GM23338 (cell line): ENCODE data around the gene ARHGEF19. TPM values are rescaled to one million over a fixed set of nuclear protein-coding genes. Genes with fewer than 3 reads are reported as not detected.

Experiments
- ATAC-seq: fragments of 200-7000 bp; cut with Tn5 transposase; 3 replicates; pipeline ENCODE4 v1.9.1; 2020
- DNase-seq: peaks from one replicate; pipeline ENCODE4 v3.0.0-alpha.2; 2015; ENCODE audit warnings: low spot score
- H2AFZ ChIP-seq: fragments of 200-600 bp; sonication (generic); 2 replicates; pipeline ENCODE4 v1.8.0; 2016; ENCODE audit warnings: antibody characterized with exemption, mild to moderate bottlenecking, moderate library complexity
- H3F3A ChIP-seq: fragments of 200-600 bp; sonication (generic); replicated peaks from 2 replicates; pipeline ENCODE4 v1.8.0; 2017; ENCODE audit warnings: antibody characterized with exemption, mixed run types, low read depth
- H3K27ac ChIP-seq: fragments of 200-600 bp; sonication (generic); 2 replicates; pipeline ENCODE4 v1.6.1; 2016; ENCODE audit warnings: low read depth
- H3K27me3 ChIP-seq: fragments of 200-600 bp; sonication (generic); 2 replicates; pipeline ENCODE4 v1.8.0; 2016; ENCODE audit warnings: mild to moderate bottlenecking, mixed run types, moderate library complexity; ENCODE audit not compliant: insufficient read depth
- H3K36me3 ChIP-seq: fragments of 200-600 bp; sonication (generic); 2 replicates; pipeline ENCODE4 v1.8.0; 2016; ENCODE audit warnings: mild to moderate bottlenecking; ENCODE audit not compliant: insufficient read depth
- H3K4me1 ChIP-seq: fragments of 200-600 bp; sonication (generic); 2 replicates; pipeline ENCODE4 v1.8.0; 2016; ENCODE audit warnings: mild to moderate bottlenecking, moderate library complexity; ENCODE audit not compliant: insufficient read depth
- H3K4me2 ChIP-seq: fragments of 200-600 bp; sonication (generic); 2 replicates; pipeline ENCODE4 v1.7.1; 2017; ENCODE audit warnings: mixed run types
- H3K4me3 ChIP-seq: fragments of 200-600 bp; sonication (generic); 2 replicates; pipeline ENCODE4 v1.6.1; 2016; ENCODE audit warnings: mixed run types
- H3K79me2 ChIP-seq: fragments of 200-600 bp; sonication (generic); replicated peaks from 2 replicates; pipeline ENCODE4 v1.8.0; 2017; ENCODE audit warnings: mild to moderate bottlenecking; ENCODE audit not compliant: insufficient read depth
- H3K9me2 ChIP-seq: fragments of 200-600 bp; sonication (generic); 2 replicates; pipeline ENCODE4 v1.8.0; 2017; ENCODE audit not compliant: insufficient read depth
- H4K20me1 ChIP-seq: fragments of 200-600 bp; sonication (generic); replicated peaks from 2 replicates; pipeline ENCODE4 v1.8.0; 2017; ENCODE audit warnings: mild to moderate bottlenecking; ENCODE audit not compliant: insufficient read depth
- H3K27ac Mint-ChIP-seq: 2 replicates; pipeline ENCODE4 v1.8.0; 2020; ENCODE audit warnings: inconsistent platforms, mild to moderate bottlenecking, moderate library complexity, mixed read lengths
- H3K27me3 Mint-ChIP-seq: 3 replicates; pipeline ENCODE4 v1.8.0; 2022; ENCODE audit warnings: low read depth, mild to moderate bottlenecking, moderate library complexity, mixed read lengths, inconsistent platforms; ENCODE audit not compliant: insufficient read depth, poor library complexity
- H3K36me3 Mint-ChIP-seq: 3 replicates; pipeline ENCODE4 v1.8.0; 2021; ENCODE audit warnings: low read depth, mild to moderate bottlenecking, inconsistent platforms, moderate library complexity, mixed read lengths
- H3K4me1 Mint-ChIP-seq: 3 replicates; pipeline ENCODE4 v1.8.0; 2020; ENCODE audit warnings: mild to moderate bottlenecking, inconsistent platforms, mixed read lengths
- H3K4me3 Mint-ChIP-seq: 3 replicates; pipeline ENCODE4 v1.8.0; 2021; ENCODE audit warnings: moderate library complexity, mild to moderate bottlenecking, inconsistent platforms, mixed read lengths
- H3K9me3 Mint-ChIP-seq: 3 replicates; pipeline ENCODE4 v1.8.0; 2020; ENCODE audit warnings: moderate library complexity, mild to moderate bottlenecking, inconsistent platforms, mixed read lengths
- EZH2 ChIP-seq: fragments of 200-600 bp; sonication (generic); IDR thresholded peaks from one replicate; pipeline ENCODE4 v1.8.0; 2017; ENCODE audit warnings: antibody characterized with exemption, mild to moderate bottlenecking, low read depth; ENCODE audit not compliant: unreplicated experiment
- EZH2phosphoT487 ChIP-seq: fragments of 200-600 bp; sonication (generic); IDR thresholded peaks from one replicate; pipeline ENCODE4 v1.8.1; 2018; ENCODE audit warnings: antibody characterized with exemption; ENCODE audit not compliant: unreplicated experiment
- POLR2AphosphoS5 ChIP-seq: IDR thresholded peaks from 2 replicates; pipeline ENCODE4 v1.6.1; 2016; ENCODE audit warnings: antibody characterized with exemption, low read depth
- ZNF331 ChIP-seq: fragments of 250-450 bp; sonication (Bioruptor Pico); IDR thresholded peaks from 2 replicates; pipeline ENCODE4 v1.5.0; 2020; ENCODE audit warnings: low read depth, mild to moderate bottlenecking, moderate library complexity
- polyA plus RNA-seq: library from polyadenylated mRNA; unstranded; fragments of >200 nt; fragmentation: Nextera tagmentation; extraction: Ambion mirVana; gene quantifications from 2 replicates; pipeline ENCODE4 v1.2.1, GENCODE V29; 2016
- total RNA-seq: library from RNA; depleted of rRNA; stranded (reverse); fragments of >200 nt; shearing (Covaris generic); gene quantifications from 2 replicates; pipeline ENCODE4 v1.2.3, GENCODE V29; 2014
- TF ChIP-seq, protein P1 (sequence below): IDR thresholded peaks from one replicate; pipeline ENCODE4 v1.6.1; 2018; ENCODE audit warnings: antibody characterized with exemption; ENCODE audit not compliant: unreplicated experiment
- TF ChIP-seq, protein P2 (sequence below): IDR thresholded peaks from 2 replicates; pipeline ENCODE4 v1.6.1; 2016; ENCODE audit warnings: antibody characterized with exemption
- TF ChIP-seq, protein P3 (sequence below), 2 experiments: fragments of 200-600 bp in 1 of 2; sonication (generic) in 1 of 2; conservative IDR thresholded peaks; 2 replicates each; pipeline versions ENCODE4 v1.5.1 to v1.6.1; 2016 to 2017; ENCODE audit warnings: antibody characterized with exemption in 2 of 2, low read depth in 2 of 2, mild to moderate bottlenecking in 2 of 2, moderate library complexity in 1 of 2
- TF ChIP-seq, protein P4 (sequence below): fragments of 250-450 bp; sonication (Bioruptor Pico); IDR thresholded peaks from 2 replicates; pipeline ENCODE4 v1.5.0; 2020; ENCODE audit warnings: mild to moderate bottlenecking, moderate library complexity

Gene ARHGEF19
- total and polyA plus RNA-seq, 2 experiments from 2014 or later, result 19.5 to 46.4 TPM

DNA sequence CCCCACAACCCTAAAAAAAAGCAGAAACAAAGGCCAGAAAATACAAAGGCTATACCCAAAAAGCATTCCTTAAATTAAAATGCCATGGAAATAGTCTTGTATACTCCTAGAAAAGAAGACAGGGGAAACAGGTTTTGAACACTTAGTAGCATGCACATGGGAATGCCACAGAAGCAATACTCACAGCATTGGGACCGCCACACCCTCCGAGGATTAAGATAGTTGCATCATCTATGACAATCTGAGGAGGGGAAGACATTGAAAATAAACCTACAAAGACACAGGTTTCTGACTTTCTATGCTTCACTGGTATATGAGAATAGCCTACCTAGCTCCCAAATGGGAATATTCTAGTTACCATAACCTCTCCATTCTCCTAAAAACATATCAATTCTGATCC is 40.5 kb upstream of the ARHGEF19 start:
- Histone ChIP-seq H3K27ac (no peak overlapping the region), H3K9me2 (no peaks in the 10 kb centered on the region), H3K36me3 (peaks cover 8% of the 10 kb centered on the region; the same call in 1 of the 2 replicates), H4K20me1 (peaks cover 12% of the 10 kb centered on the region), H3F3A (peaks cover 3% of the 10 kb centered on the region; the same call in 1 of the 2 replicates), H3K4me2 (no peak overlapping the region), H3K79me2 (no peaks in the 10 kb centered on the region), H3K4me1 (no peaks in the 10 kb centered on the region; the same call in 1 of the 2 replicates), H3K27me3 (no peaks in the 10 kb centered on the region), H3K4me3 (no peak overlapping the region), H2AFZ (no peak overlapping the region)
- Mint-ChIP-seq H3K4me3 (no peak overlapping the region), H3K4me1 (peaks cover 12% of the 10 kb centered on the region; the same call in 2 of the 3 replicates), H3K36me3 (peaks cover 8% of the 10 kb centered on the region; the same call in 2 of the 3 replicates), H3K27ac (no peak overlapping the region), H3K9me3 (no peaks in the 10 kb centered on the region), H3K27me3 (no peaks in the 10 kb centered on the region)
- no peak for ATAC-seq
- no peak for DNase-seq
- TF ChIP-seq, protein P1, sequence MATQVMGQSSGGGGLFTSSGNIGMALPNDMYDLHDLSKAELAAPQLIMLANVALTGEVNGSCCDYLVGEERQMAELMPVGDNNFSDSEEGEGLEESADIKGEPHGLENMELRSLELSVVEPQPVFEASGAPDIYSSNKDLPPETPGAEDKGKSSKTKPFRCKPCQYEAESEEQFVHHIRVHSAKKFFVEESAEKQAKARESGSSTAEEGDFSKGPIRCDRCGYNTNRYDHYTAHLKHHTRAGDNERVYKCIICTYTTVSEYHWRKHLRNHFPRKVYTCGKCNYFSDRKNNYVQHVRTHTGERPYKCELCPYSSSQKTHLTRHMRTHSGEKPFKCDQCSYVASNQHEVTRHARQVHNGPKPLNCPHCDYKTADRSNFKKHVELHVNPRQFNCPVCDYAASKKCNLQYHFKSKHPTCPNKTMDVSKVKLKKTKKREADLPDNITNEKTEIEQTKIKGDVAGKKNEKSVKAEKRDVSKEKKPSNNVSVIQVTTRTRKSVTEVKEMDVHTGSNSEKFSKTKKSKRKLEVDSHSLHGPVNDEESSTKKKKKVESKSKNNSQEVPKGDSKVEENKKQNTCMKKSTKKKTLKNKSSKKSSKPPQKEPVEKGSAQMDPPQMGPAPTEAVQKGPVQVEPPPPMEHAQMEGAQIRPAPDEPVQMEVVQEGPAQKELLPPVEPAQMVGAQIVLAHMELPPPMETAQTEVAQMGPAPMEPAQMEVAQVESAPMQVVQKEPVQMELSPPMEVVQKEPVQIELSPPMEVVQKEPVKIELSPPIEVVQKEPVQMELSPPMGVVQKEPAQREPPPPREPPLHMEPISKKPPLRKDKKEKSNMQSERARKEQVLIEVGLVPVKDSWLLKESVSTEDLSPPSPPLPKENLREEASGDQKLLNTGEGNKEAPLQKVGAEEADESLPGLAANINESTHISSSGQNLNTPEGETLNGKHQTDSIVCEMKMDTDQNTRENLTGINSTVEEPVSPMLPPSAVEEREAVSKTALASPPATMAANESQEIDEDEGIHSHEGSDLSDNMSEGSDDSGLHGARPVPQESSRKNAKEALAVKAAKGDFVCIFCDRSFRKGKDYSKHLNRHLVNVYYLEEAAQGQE, result no peak
- TF ChIP-seq EZH2phosphoT487 (no peak), EZH2 (no peak), ZNF331 (CRISPR knock-in tag) (no peak), POLR2AphosphoS5 (no peak)
- TF ChIP-seq, protein P2, sequence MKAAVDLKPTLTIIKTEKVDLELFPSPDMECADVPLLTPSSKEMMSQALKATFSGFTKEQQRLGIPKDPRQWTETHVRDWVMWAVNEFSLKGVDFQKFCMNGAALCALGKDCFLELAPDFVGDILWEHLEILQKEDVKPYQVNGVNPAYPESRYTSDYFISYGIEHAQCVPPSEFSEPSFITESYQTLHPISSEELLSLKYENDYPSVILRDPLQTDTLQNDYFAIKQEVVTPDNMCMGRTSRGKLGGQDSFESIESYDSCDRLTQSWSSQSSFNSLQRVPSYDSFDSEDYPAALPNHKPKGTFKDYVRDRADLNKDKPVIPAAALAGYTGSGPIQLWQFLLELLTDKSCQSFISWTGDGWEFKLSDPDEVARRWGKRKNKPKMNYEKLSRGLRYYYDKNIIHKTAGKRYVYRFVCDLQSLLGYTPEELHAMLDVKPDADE, result no peak
- TF ChIP-seq, protein P3, sequence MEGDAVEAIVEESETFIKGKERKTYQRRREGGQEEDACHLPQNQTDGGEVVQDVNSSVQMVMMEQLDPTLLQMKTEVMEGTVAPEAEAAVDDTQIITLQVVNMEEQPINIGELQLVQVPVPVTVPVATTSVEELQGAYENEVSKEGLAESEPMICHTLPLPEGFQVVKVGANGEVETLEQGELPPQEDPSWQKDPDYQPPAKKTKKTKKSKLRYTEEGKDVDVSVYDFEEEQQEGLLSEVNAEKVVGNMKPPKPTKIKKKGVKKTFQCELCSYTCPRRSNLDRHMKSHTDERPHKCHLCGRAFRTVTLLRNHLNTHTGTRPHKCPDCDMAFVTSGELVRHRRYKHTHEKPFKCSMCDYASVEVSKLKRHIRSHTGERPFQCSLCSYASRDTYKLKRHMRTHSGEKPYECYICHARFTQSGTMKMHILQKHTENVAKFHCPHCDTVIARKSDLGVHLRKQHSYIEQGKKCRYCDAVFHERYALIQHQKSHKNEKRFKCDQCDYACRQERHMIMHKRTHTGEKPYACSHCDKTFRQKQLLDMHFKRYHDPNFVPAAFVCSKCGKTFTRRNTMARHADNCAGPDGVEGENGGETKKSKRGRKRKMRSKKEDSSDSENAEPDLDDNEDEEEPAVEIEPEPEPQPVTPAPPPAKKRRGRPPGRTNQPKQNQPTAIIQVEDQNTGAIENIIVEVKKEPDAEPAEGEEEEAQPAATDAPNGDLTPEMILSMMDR (conservative IDR thresholded peaks at IDR 0.05; ENCODE audit: low read depth in 2 of 2), result no peak

DNA sequence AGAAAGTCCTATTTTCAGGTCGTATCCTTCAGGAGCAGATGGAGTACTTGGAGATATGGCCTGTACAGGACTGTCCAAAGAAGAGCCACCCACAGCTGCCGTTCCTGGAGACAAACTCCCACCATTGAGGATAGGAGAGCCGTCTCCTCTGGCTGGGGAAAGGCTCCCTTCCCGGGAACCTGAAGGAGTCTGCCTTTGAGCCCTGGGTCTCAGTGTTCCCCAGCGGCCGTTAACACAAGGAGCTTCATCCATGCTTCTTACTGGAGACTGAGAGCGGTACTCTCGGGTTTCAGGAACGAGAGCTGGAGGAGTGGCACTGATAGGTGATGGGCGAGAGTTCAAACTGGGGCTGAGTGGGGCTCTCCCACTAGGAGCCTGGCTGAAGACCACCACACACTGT is 38.9 kb upstream of the ARHGEF19 start:
- H3K9me3 Mint-ChIP-seq, result no peaks in the 10 kb centered on the region
- Histone ChIP-seq H3F3A (peaks cover 6% of the 10 kb centered on the region; the same call in 1 of the 2 replicates), H3K4me3 (no peak overlapping the region), H3K4me1 (no peaks in the 10 kb centered on the region), H3K27ac (no peak overlapping the region), H3K79me2 (no peaks in the 10 kb centered on the region), H2AFZ (no peak overlapping the region), H4K20me1 (peaks cover 5% of the 10 kb centered on the region), H3K36me3 (peaks cover 8% of the 10 kb centered on the region; the same call in 1 of the 2 replicates), H3K9me2 (no peaks in the 10 kb centered on the region), H3K4me2 (no peak overlapping the region), H3K27me3 (no peaks in the 10 kb centered on the region)
- H3K36me3 Mint-ChIP-seq, result peaks cover 8% of the 10 kb centered on the region
- peaks cover under 1% of the 10 kb centered on the region; the same call in 1 of the 3 replicates for H3K4me1 Mint-ChIP-seq
- H3K27ac Mint-ChIP-seq, result no peak overlapping the region
- H3K4me3 Mint-ChIP-seq, result no peak overlapping the region
- no peak for ATAC-seq
- no peaks in the 10 kb centered on the region for H3K27me3 Mint-ChIP-seq
- no peak for DNase-seq
- TF ChIP-seq, protein P4, sequence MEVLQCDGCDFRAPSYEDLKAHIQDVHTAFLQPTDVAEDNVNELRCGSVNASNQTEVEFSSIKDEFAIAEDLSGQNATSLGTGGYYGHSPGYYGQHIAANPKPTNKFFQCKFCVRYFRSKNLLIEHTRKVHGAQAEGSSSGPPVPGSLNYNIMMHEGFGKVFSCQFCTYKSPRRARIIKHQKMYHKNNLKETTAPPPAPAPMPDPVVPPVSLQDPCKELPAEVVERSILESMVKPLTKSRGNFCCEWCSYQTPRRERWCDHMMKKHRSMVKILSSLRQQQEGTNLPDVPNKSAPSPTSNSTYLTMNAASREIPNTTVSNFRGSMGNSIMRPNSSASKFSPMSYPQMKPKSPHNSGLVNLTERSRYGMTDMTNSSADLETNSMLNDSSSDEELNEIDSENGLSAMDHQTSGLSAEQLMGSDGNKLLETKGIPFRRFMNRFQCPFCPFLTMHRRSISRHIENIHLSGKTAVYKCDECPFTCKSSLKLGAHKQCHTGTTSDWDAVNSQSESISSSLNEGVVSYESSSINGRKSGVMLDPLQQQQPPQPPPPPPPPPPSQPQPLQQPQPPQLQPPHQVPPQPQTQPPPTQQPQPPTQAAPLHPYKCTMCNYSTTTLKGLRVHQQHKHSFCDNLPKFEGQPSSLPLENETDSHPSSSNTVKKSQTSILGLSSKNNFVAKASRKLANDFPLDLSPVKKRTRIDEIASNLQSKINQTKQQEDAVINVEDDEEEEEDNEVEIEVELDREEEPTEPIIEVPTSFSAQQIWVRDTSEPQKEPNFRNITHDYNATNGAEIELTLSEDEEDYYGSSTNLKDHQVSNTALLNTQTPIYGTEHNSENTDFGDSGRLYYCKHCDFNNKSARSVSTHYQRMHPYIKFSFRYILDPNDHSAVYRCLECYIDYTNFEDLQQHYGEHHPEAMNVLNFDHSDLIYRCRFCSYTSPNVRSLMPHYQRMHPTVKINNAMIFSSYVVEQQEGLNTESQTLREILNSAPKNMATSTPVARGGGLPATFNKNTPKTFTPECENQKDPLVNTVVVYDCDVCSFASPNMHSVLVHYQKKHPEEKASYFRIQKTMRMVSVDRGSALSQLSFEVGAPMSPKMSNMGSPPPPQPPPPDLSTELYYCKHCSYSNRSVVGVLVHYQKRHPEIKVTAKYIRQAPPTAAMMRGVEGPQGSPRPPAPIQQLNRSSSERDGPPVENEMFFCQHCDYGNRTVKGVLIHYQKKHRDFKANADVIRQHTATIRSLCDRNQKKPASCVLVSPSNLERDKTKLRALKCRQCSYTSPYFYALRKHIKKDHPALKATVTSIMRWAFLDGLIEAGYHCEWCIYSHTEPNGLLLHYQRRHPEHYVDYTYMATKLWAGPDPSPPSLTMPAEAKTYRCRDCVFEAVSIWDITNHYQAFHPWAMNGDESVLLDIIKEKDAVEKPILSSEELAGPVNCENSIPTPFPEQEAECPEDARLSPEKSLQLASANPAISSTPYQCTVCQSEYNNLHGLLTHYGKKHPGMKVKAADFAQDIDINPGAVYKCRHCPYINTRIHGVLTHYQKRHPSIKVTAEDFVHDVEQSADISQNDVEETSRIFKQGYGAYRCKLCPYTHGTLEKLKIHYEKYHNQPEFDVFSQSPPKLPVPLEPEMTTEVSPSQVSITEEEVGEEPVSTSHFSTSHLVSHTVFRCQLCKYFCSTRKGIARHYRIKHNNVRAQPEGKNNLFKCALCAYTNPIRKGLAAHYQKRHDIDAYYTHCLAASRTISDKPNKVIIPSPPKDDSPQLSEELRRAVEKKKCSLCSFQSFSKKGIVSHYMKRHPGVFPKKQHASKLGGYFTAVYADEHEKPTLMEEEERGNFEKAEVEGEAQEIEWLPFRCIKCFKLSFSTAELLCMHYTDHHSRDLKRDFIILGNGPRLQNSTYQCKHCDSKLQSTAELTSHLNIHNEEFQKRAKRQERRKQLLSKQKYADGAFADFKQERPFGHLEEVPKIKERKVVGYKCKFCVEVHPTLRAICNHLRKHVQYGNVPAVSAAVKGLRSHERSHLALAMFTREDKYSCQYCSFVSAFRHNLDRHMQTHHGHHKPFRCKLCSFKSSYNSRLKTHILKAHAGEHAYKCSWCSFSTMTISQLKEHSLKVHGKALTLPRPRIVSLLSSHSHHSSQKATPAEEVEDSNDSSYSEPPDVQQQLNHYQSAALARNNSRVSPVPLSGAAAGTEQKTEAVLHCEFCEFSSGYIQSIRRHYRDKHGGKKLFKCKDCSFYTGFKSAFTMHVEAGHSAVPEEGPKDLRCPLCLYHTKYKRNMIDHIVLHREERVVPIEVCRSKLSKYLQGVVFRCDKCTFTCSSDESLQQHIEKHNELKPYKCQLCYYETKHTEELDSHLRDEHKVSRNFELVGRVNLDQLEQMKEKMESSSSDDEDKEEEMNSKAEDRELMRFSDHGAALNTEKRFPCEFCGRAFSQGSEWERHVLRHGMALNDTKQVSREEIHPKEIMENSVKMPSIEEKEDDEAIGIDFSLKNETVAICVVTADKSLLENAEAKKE (CRISPR knock-in tag), result no peak
- TF ChIP-seq EZH2phosphoT487 (no peak), POLR2AphosphoS5 (no peak), ZNF331 (CRISPR knock-in tag) (no peak)
